ENCODE measurements around the gene LDB2.

LDB2 gene

DNA sequence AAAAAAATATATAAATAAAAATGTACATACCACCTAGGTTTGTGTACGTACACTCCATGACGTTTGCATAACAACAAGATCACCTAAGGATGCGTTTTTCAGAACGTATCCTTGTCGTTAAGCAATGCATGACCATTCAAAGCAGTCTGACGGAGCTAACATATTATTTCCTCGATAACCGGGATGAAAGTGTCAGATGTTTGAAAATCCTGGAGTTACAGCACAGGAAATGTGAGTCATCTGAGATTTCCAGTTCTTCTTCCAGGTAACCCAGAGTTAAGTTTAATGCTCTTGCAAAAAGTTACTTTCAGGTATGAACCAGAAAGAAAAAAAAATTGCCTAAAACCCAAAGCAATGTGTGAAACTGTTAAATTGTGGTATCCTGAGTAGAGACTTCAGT, 107.9 kb downstream of the LDB2 start:
- no peak for TF ChIP-seq CTCF (IDR thresholded peaks at IDR 0.05)

DNA sequence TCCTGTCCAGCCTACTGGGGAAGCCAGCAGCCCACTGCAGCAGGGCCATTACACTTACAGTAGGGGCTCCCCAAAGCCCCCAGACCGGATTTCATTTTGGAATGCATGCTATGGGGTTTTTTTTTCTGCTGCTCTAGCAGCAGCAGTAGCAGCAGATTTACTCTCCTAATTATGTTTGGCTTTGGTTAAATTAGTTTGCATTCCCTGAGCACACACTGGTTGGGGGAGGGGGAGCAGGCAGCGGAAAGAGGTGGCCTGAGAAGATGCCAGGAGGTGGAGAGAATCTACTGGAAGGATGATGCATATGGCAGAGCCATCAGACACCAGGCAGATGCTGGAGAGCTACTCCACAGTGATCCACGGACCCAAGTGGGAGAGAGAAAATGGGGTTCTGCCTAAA, 109.6 kb downstream of the LDB2 start:
- TF ChIP-seq CTCF (IDR thresholded peaks at IDR 0.05), result no peak

DNA sequence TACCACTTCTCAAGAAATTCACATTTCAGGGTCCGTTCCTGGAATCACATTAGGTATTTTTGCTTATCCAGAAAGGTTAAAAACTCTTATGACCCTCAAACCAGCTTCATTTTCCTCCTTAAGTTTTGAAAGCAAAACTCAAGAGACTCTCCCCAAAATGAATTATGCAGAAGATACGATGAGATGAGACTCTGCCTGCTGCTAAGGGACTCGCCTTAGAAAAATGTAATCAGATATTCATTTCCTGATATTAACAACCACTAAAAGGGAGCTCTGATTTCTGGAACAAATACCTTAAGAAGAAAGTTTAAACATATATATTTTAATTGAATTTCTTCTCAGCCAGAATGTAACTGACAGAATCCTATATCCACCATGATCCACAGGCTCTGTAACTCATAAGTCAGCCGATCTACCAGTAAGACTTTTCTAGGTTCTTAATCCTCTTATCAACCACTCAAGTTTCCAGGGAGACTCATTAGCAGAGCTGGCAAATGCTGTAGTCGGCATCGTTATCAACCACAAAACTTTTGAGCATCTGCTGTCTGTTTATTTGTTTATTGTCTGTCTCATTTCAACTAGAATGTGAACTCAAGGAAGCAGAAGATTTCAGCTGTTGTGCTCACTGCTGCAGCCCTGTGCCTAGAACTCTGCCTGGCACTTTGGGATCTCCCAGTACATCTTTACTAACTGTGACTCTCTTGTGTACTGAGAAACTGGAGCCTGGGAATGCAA, 112.5 kb downstream of the LDB2 start:
- no peak for TF ChIP-seq CTCF (IDR thresholded peaks at IDR 0.05)

DNA sequence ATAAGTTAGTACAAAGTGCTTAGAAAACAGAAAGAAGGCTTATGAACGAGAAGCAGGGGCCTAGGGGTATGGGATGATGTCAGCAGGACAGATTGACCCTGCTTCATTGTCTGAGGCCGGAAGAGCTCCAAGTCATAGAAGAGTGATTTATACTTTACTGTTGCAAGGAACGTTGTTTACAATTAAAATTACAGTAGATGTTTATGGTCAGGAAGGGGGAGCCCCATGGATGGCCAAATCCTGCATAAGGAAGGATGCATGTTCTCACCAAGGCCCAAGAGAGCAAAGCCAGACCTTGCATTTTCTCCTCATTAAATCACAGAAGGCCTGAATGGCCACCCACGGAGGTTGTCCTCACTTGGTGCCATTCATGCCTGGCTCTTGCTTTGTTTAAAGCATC, 115.3 kb downstream of the LDB2 start:
- TF ChIP-seq CTCF (IDR thresholded peaks at IDR 0.05), result no peak

DNA sequence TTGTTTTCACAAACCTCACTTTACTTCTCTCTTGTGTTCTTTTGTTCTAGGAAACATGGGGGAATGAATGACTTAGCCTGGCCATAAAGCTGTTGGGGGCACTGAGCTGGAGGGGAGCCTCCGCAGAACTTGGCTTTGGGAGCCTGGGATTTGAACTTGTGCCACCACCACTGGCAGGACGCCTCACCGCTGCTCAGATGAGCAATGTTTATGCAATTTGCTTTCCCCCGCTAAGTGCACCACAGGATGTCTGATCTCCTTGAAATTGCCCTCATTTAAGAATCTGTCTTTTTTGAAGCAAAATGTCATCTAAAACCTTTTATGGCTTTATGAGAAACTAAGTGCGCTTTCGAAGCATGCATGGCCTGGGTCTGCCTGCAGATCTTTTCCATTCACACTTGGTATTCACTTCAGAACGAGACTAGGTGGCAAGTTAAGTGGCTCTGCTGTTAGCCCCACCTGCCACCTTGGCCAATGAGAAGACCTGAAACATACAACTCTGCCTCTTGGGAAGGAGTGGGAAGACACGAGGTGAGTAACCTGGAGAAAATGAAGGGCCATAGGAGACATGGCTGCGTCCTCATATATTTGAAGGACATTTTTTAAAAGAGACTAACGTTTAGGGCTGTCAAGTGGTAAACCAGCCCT, 119.3 kb downstream of the LDB2 start:
- TF ChIP-seq CTCF (IDR thresholded peaks at IDR 0.05), result no peak

DNA sequence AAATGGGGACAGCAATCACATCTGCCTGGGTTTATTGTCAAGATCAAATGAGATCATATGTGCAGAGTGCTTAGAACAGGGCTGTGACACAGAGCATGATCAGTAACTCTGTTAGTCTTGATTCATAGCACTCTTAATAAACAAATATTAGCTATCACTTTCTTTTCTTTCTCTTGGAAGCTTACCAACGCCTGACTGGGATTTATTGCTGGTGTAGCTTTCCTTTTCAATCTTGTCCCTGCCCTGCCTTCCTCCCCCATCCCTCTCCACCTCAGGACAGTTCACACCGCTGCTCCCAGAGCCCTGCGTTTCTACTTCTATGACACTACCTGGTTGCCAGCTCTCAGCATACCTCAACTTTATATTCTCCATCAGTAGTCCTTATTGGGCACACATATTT, 120.7 kb downstream of the LDB2 start:
- TF ChIP-seq CTCF (IDR thresholded peaks at IDR 0.05), result no peak

GRCh38 chr4:16775411-16776154, 122.9 kb downstream of the LDB2 start:
- TF ChIP-seq CTCF (IDR thresholded peaks at IDR 0.05), result no peak
